ENCODE results near the gene ANLN.
A peak's percentile ranks its signal among the peaks of the same experiment; 100 is the strongest.
"Not testable (repeated sequence)": the region's sequence is repeated elsewhere in the genome, so short reads cannot be mapped to it uniquely, and the experiment has no call there.

ANLN gene

GRCh38 chr7:36459236-36459960 is 69.7 kb downstream of the ANLN start:
- TF ChIP-seq CTCF (conservative IDR thresholded peaks at IDR 0.05; ENCODE audit: control insufficient read depth, insufficient read depth, low read depth, low read length): no peak

DNA sequence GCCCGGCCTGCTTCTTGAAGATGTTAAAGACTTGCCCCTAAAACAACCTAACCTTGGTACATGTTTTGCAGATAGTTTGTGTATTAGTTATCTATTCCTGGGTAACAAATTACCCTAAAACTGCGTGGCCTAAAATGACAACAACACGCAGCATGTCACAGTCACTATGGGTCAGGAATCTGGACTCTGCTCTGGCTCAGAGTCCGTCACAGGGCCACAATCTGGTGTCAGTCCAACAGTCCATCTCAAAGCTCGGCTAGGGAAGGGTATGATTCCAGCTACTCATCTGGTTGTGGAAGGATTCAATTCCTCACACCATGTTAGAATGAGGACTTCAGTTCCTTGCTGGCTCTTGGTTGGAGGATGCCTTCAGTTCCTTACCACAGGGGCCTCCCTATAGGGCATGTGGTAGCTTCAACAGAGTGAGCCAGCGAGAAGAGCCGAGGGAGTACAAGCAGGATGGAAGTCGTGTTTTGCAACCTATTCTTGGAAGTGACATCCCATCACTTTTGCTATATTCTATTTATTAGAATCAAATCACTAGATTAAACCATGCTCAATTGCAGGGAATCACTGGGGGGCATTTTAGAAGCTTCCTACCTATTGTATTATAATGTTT is 71.3 kb downstream of the ANLN start:
- no peak for DNase-seq (ENCODE audit: low read depth)
- no peak for TF ChIP-seq CTCF (conservative IDR thresholded peaks at IDR 0.05; ENCODE audit: control insufficient read depth, insufficient read depth, low read depth, low read length)
- no peak overlapping the region for H3K4me3 ChIP-seq (ENCODE audit: control insufficient read depth, low read depth, low read length)

More at GRCh38 chr7:36459236-36459960, 69.7 kb downstream of the ANLN start:
- DNase-seq (ENCODE audit: low read depth): no peak
- no peak overlapping the region for H3K4me3 ChIP-seq (ENCODE audit: control insufficient read depth, low read depth, low read length)

- H3K4me3 ChIP-seq (ENCODE audit: control insufficient read depth, low read depth, low read length): no peak overlapping the region
- DNase-seq (ENCODE audit: low read depth): no peak
- TF ChIP-seq CTCF (conservative IDR thresholded peaks at IDR 0.05; ENCODE audit: control insufficient read depth, insufficient read depth, low read depth, low read length): no peak
These were observed 73.0 kb downstream of the ANLN start for GRCh38 chr7:36462551-36463137.

DNA sequence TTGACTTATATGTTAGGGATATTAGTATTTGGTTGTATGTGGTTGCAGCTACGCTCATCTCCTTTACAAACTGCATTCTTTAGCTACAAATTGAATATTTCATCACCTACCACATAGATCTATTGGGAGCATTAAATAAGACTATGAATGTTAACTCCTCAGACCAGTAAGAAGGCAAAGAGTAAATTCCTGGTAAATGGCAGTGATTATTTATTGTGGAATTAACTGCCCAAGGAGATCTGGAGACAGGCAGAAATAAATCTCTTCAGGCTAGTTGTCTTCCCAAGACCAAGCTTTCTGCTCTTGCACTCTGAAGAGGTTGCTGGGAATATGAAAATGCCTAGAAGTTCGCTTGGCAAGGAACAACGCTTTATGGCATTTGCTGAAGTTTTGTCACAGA is 74.6 kb downstream of the ANLN start:
- no peak for TF ChIP-seq CTCF (conservative IDR thresholded peaks at IDR 0.05; ENCODE audit: control insufficient read depth, insufficient read depth, low read depth, low read length)
- DNase-seq (ENCODE audit: low read depth): no peak
- no peak overlapping the region for H3K4me3 ChIP-seq (ENCODE audit: control insufficient read depth, low read depth, low read length)

DNA sequence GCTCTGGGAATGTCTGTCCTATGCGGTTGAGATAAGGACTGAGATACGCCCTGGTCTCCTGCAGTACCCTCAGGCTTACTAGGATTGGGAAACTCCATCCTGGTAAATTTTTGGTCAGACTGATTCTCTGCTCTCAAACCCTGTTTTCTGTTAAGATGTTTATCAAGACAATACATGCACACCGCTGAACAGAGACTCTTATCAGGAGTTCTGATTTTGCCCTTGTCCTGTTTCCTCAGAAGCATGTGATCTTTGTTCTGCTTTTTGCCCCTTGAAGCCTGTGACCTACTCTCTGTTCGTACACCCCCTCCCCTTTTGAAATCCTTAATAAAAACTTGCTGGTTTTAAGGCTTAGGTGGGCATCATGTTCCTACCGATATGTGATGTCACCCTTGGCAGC is 76.3 kb downstream of the ANLN start:
- not testable (repeated sequence) for H3K4me3 ChIP-seq (ENCODE audit: control insufficient read depth, low read depth, low read length); DNase-seq (ENCODE audit: low read depth)

DNA sequence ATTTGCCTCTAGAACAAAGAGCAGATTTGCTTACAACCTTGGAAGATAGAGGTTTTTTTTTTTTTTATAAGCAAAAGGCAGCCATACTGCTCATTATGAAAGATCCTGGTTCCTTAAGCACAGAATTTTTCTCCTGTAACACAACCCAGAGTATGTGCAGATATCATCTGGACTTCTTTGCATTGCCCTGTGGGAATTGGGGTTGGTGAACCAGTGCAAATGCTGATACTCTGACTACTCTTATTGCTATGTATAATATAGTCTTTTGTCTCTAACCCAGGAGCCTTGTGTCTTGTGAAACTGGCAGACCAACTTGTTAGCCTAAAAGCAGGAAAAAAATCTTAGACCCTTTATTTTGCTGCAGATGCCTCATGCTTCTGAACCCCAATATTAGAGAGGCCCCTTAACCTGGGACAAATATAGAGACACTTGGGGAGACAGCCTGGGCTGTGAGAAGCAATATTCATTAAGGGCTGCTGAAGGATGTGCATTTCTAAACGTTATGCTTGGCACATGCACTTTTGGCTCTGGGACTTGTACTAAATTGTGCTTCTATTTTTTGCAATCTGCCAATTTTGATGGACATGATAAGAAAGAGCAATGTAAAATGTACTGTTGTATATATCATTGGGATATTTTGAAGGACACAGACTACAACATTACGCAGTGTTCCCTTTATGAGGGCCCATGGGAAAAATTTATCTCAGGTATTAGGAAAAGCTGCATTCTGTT is 78.9 kb downstream of the ANLN start:
- TF ChIP-seq CTCF (conservative IDR thresholded peaks at IDR 0.05; ENCODE audit: control insufficient read depth, insufficient read depth, low read depth, low read length): no peak
- peak; percentile 48 for DNase-seq (ENCODE audit: low read depth)
- H3K4me3 ChIP-seq (ENCODE audit: control insufficient read depth, low read depth, low read length): no peak overlapping the region

DNA sequence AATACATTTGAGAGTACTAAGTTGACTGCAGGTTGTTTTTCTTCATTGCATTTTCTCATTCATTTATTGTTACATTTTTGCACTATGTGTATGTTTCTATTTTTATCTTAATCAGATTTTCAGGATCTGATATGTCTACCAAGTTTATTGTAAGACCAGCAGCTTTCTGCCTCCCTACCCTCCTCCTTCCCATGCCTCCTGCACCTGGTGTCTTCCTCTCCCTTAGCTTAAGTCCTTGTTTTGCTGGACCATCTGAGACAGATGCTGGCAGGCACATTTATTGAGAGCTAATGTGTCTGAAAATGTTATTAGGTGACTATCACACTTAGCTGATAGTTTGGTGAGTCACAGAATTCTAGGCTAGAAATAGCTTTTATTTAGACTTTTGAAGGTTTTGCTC is 79.6 kb downstream of the ANLN start:
- no peak for DNase-seq (ENCODE audit: low read depth)
- TF ChIP-seq CTCF (conservative IDR thresholded peaks at IDR 0.05; ENCODE audit: control insufficient read depth, insufficient read depth, low read depth, low read length): no peak
- H3K4me3 ChIP-seq (ENCODE audit: control insufficient read depth, low read depth, low read length): no peak overlapping the region
